ENCODE measurements around the gene SELENOW.
A peak's percentile ranks its signal among the peaks of the same experiment; 100 is the strongest.
"Not testable (repeated sequence)": the region's sequence is repeated elsewhere in the genome, so short reads cannot be mapped to it uniquely, and the experiment has no call there.

SELENOW gene

DNA sequence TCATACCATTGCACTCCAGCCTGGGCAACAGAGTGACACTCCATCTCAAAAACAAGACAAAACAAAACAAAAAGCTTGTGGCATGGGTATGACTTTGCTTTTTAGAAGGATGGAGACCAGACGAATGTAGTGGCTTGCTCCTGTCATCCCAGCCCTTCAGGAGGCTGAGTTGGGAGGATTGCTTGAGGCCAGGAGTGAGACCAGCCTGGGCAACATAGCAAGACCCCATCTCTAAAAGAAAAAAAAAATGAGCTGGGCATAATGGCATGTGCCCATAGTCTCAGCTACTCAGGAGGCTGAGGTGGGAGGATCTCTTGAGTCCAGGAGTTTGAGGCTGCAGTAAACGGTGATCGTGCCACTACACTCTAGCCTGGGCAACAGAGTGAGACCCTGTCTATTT is 16.4 kb upstream of the SELENOW start:
- TF ChIP-seq, protein P1, sequence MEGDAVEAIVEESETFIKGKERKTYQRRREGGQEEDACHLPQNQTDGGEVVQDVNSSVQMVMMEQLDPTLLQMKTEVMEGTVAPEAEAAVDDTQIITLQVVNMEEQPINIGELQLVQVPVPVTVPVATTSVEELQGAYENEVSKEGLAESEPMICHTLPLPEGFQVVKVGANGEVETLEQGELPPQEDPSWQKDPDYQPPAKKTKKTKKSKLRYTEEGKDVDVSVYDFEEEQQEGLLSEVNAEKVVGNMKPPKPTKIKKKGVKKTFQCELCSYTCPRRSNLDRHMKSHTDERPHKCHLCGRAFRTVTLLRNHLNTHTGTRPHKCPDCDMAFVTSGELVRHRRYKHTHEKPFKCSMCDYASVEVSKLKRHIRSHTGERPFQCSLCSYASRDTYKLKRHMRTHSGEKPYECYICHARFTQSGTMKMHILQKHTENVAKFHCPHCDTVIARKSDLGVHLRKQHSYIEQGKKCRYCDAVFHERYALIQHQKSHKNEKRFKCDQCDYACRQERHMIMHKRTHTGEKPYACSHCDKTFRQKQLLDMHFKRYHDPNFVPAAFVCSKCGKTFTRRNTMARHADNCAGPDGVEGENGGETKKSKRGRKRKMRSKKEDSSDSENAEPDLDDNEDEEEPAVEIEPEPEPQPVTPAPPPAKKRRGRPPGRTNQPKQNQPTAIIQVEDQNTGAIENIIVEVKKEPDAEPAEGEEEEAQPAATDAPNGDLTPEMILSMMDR (IDR thresholded peaks at IDR 0.05; ENCODE audit: low read depth, low read length, missing control alignments): no peak
- no peak overlapping the region for H3K4me3 ChIP-seq (ENCODE audit: low read depth, low read length)
- in situ Hi-C loops (cut with HindIII; ENCODE audit: low sequenced_read_pairs): no loop called here
- DNase-seq (ENCODE audit: low read depth): no peak

DNA sequence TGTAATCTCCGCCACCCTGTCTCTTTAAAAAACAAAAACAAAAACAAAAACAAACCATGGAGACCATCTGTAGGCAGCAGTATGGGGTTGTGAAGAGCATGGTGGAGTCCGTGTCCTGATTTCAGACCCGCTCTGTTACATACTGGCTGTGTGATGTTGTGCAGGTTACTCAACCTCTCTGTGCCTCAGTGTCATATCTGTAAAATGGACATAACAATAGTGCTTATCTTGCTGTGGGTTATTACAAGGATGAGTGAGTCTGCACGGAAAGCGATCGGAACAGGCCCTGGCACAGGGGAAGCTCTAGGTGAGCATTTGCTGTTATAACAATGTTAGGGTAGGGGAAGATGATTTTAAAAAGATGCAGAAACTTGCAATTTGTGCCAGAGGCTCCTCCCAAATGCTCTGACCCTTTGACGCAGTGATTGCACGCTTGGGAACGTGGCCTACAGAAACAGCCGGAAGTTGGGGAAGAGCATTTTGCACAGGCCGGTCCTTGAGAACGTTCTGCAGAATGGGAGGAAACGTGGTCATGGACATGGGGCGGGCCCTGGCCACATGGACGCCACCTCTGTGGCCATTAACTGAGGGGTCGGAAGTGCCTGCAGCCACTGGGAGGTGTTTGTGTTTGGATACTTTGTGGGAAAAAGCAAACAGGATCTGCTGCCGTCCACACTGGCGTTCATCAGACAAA is 15.7 kb upstream of the SELENOW start:
- TF ChIP-seq, protein P1 (IDR thresholded peaks at IDR 0.05; ENCODE audit: low read depth, low read length, missing control alignments): no peak
- DNase-seq (ENCODE audit: low read depth): no peak
- in situ Hi-C loops (cut with HindIII; ENCODE audit: low sequenced_read_pairs): no loop called here
- H3K4me3 ChIP-seq (ENCODE audit: low read depth, low read length): no peak overlapping the region

DNA sequence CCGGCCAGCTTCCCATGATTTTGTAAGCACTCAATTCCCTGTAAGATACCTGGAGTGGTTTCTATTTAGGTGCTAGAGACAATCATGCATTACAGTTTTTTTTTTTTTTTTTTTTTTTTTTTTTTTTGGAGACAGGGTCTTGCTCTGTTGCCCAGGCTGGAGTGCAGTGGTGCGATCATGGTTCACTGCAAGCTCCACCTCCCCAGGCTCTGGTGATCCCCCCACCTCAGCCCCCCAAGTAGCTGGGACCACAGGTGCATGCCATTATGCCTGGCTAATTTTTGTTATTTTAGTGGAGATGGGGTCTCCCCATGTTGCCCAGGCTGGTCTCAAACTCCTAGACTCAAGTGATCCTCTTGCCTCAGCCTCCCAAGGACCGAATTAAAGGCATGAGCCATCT is 13.8 kb upstream of the SELENOW start:
- H3K4me3 ChIP-seq (ENCODE audit: low read depth, low read length); in situ Hi-C loops (cut with HindIII; ENCODE audit: low sequenced_read_pairs); DNase-seq (ENCODE audit: low read depth): not testable (repeated sequence)

DNA sequence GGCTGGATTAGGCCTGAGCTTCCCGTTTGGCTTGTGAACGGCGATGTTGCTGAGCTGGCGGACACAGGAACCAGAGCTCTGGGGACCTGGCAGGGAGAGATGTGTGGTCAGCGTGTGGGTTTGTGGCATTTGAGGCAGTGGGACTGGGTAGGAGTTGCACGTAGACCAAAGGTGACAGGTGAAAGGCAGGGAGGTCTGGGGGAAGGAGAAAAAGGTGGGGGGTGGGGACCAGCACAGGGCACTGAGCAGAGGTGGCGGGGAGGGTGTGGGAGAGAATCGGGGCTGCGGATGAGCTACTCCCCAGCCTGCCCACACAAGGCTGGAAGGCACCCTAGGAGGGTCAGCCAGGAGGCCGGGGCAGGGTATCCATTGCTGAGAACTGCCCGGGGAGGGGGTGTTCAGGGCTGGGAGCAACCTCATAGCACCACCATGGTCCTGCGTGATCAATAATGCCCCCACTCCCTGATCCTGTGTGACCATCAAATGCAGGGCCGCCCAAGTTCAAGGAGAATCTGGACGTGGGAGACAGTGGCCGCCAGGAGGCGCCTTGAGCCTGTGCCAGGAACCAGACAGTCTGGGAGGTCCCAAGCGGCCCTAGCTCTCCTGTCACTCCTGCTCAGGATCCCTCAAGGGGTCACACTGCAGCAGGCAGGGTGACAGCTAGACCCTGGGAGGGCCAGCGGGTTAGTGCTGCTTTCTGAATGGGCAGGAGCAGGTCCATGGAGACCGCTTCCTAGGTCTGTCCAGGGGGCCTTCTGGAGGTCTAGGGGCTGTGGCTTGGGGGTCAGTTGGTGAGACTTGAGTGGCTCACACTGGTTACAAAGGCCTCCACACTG is 12.8 kb upstream of the SELENOW start:
- in situ Hi-C loops (cut with HindIII; ENCODE audit: low sequenced_read_pairs): no loop called here
- no peak overlapping the region for H3K4me3 ChIP-seq (ENCODE audit: low read depth, low read length)
- TF ChIP-seq, protein P1 (IDR thresholded peaks at IDR 0.05; ENCODE audit: low read depth, low read length, missing control alignments): peak; percentile 83
- peak; percentile 19 for DNase-seq (ENCODE audit: low read depth)

DNA sequence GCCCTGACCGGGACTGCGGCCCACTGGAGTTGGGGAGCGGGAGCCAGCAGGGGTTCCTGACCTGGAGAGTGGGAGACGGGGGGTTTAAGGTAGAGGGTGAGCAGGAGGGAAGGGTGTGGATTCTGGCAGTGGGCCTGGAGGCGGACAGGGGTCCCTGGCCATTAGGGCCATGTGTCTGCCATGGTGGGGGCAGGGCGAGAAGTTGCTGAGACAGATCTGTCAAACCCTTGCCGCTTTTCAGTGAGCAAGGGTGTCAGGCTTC is 12.2 kb upstream of the SELENOW start:
- H3K4me3 ChIP-seq (ENCODE audit: low read depth, low read length): no peak overlapping the region
- DNase-seq (ENCODE audit: low read depth): no peak
- in situ Hi-C loops (cut with HindIII; ENCODE audit: low sequenced_read_pairs): no loop called here
- TF ChIP-seq, protein P1 (IDR thresholded peaks at IDR 0.05; ENCODE audit: low read depth, low read length, missing control alignments): no peak

DNA sequence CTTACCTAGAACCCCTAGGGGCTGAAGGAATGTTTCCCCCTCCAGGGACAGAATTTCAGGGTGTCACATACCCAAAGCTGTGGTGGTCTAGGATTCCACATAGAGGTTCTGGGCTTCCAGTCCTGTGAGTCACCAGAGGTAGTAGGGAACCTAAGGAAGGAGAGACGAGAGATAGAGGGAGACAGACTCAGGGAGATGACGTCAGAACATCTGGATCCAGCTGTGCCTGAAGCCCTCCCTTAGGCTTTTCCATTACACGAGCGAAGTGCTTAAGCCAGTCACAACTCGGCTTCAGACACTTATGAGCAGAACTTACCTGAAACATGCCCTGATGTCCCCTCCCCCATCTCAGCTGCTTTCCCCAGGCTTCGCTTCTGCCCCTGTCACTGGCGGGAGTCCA is 11.8 kb upstream of the SELENOW start:
- H3K4me3 ChIP-seq (ENCODE audit: low read depth, low read length): no peak overlapping the region
- TF ChIP-seq, protein P1 (IDR thresholded peaks at IDR 0.05; ENCODE audit: low read depth, low read length, missing control alignments): no peak
- in situ Hi-C loops (cut with HindIII; ENCODE audit: low sequenced_read_pairs): no loop called here
- no peak for DNase-seq (ENCODE audit: low read depth)

DNA sequence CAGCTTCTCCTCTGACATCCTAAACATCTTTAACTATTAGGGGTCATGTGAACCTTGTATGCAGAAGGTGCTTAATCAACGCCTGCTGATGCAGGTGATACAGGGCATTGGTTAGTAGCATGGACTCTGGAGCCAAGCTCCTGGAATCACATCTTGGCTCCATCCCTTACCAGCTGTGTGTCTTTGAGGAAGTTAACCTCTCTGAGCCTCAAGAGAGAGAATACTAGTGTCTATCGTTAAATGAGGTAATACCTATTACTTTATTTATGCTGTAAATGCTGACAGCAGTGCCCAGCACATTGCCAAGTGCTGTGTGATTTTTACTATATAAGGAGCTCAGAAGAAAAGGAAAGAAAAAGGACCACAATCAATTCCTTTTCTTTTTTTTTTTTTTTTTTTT is 11.2 kb upstream of the SELENOW start:
- no peak overlapping the region for H3K4me3 ChIP-seq (ENCODE audit: low read depth, low read length)
- TF ChIP-seq, protein P1 (IDR thresholded peaks at IDR 0.05; ENCODE audit: low read depth, low read length, missing control alignments): no peak
- in situ Hi-C loops (cut with HindIII; ENCODE audit: low sequenced_read_pairs): no loop called here

More for the DNA sequence above, 11.2 kb upstream of the SELENOW start:
- DNase-seq (ENCODE audit: low read depth): no peak
